Lower leg skin (tissue), 4 donors: ENCODE measurements around the gene OXTR. TPM values are rescaled to one million over a fixed set of nuclear protein-coding genes. Genes with fewer than 3 reads are reported as not detected.
"Not testable (repeated sequence)": the region's sequence is repeated elsewhere in the genome, so short reads cannot be mapped to it uniquely, and the experiment has no call there.

Experiments used
- DNase-seq, 2 donors: peaks; one replicate each; pipeline ENCODE4 v3.0.0-alpha.2; 2019; ENCODE audit warnings: low spot score in 2 of 2
- H3K4me3 ChIP-seq: fragments of 200-600 bp; sonication (generic); 2 replicates; pipeline ENCODE4 v1.5.1; 2017; ENCODE audit warnings: mild to moderate bottlenecking, low read depth; ENCODE audit not compliant: poor library complexity, severe bottlenecking
- POLR2A ChIP-seq, 2 donors: fragments of 450-650 bp; IDR thresholded peaks; one replicate each; pipeline ENCODE4 v1.6.1; 2016 to 2017; ENCODE audit warnings: antibody characterized with exemption in 2 of 2, mild to moderate bottlenecking in 1 of 2, moderate library complexity in 1 of 2
- WGBS, 2 donors: methylation state at CpG; one replicate each; pipeline ENCODE4 v1.1.5; 2018; 5-methylcytosine and 5-hydroxymethylcytosine counted together
- intact Hi-C: fragments of 100-400 bp; cut with DNase I; formaldehyde crosslinking; loops from one replicate; pipeline ENCODE4 v1.15.0; 2023; ENCODE audit warnings: low total_unique reads
- total RNA-seq, 4 donors: library from RNA; depleted of rRNA; stranded (reverse); fragments of >200 nt; gene quantifications; one replicate each; pipeline ENCODE4 v1.1.0, GENCODE V29; 2016
- TF ChIP-seq, protein P1 (sequence below), 3 donors: fragments of 450-650 bp; IDR thresholded peaks; one replicate each; pipeline ENCODE4 v1.5.1; 2016; ENCODE audit warnings: antibody characterized with exemption in 3 of 3, mild to moderate bottlenecking in 3 of 3, moderate library complexity in 2 of 3

Gene OXTR
- total RNA-seq, 4 donors from 2014 or later: 0.19 to 0.44 (median 0.19) TPM; not detected in 1

DNA sequence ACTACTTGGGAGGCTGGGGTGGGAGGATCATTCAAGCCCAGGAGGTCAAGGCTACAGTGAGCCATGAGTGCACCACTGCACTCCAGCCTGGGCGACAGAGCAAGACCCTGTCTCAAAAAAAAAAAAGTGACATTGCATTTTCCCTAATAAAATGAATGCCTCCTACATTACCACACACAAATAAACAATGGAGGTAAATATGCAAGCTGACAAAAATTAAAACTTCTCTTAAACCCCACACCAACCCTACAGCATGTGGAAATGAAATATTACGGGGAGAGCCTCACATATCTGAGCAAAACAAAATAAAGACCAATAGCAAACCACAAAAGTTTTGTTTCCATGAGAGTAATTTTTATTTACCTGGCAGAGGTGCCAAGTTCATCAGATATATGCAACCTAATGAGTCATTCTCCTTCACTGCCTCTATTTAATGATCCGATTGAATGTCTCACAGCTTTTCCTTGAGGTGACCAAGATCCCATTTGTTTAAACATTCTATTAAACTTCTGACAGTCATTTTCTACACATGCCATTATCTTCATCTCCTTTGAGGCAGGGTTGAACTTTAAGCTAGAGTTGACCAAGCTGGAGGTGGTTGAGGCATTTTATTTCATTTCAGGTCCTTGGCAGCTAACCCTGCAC is 45.2 kb downstream of the OXTR start:
- no peak for DNase-seq
- no peak for TF ChIP-seq POLR2A (IDR thresholded peaks at IDR 0.05)
- TF ChIP-seq, protein P1, sequence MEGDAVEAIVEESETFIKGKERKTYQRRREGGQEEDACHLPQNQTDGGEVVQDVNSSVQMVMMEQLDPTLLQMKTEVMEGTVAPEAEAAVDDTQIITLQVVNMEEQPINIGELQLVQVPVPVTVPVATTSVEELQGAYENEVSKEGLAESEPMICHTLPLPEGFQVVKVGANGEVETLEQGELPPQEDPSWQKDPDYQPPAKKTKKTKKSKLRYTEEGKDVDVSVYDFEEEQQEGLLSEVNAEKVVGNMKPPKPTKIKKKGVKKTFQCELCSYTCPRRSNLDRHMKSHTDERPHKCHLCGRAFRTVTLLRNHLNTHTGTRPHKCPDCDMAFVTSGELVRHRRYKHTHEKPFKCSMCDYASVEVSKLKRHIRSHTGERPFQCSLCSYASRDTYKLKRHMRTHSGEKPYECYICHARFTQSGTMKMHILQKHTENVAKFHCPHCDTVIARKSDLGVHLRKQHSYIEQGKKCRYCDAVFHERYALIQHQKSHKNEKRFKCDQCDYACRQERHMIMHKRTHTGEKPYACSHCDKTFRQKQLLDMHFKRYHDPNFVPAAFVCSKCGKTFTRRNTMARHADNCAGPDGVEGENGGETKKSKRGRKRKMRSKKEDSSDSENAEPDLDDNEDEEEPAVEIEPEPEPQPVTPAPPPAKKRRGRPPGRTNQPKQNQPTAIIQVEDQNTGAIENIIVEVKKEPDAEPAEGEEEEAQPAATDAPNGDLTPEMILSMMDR (IDR thresholded peaks at IDR 0.05): no peak
- 48 to 55% methylated on average over 3 of the region's 3 CpGs for WGBS, 2 donors
- no peak overlapping the region for H3K4me3 ChIP-seq
- intact Hi-C loops: no loop called here

DNA sequence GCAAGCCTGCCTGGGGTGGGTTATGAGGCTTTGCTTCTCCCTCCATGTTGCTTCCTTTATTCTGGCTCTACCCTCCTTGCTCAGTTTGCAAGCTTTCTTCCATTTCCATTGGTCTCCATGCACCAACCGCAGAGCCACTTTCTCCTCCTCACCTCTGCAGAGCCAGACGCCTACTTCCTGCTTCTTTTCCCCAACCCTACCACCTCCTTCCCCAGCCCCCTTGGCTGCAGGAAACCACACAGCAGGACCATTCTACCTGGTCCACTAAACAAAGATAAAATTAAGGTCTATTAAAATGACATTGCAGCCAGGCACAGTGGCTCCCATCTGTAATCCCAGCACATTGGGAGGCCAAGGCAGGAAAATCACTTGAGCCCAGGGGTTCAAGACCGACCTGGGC is 45.8 kb downstream of the OXTR start:
- 76 to 80% methylated on average over 3 of the region's 3 CpGs for WGBS, 2 donors
- intact Hi-C loops: no loop called here
- no peak overlapping the region for H3K4me3 ChIP-seq
- TF ChIP-seq, protein P1 (IDR thresholded peaks at IDR 0.05): no peak
- no peak for TF ChIP-seq POLR2A (IDR thresholded peaks at IDR 0.05)
- DNase-seq: peak in 1 of 2 donors; percentile 20

DNA sequence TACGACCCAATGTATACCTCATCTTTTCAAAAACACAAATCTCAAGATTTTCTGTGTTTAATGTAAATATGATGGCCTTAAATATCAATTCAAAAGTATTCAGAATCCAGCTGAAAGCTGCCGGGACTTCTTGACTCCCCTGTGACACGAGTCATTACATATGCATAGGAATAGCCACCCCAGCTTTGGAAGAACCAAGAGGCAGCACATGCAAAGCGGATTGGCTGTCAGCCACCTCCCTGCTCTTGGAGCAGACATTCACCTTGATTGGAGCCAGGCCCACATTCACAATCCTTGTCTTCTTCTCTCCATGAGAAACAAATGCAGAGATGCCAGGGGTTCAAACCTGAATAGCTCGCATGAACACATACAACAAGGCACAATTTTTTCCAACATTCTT is 46.6 kb downstream of the OXTR start:
- TF ChIP-seq, protein P1 (IDR thresholded peaks at IDR 0.05): no peak
- TF ChIP-seq POLR2A (IDR thresholded peaks at IDR 0.05): no peak
- WGBS, 2 donors: 64 to 68% methylated on average over 5 of the region's 5 CpGs
- no peak overlapping the region for H3K4me3 ChIP-seq
- peak in 1 of 2 donors; percentile 34 for DNase-seq
- intact Hi-C loops: no loop called here

DNA sequence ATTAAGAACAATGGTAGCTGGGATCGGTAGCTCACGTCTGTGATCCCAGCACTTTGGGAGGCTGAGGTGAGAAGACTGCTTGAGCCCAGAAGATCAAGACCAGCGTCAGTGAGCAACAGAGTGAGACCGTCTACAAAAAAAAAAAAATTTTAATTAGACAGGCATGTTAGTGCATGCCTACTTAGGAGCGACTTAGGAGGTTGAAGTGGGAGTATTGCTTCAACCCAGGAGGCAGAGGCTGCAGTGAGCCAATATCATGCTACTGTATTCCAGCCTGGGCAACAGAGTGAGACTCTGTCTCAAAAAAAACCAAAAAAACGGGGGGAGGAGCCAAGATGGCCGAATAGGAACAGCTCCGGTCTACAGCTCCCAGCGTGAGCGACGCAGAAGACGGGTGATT is 53.7 kb downstream of the OXTR start:
- WGBS, 2 donors: 74 to 84% methylated on average over 12 of the region's 12 CpGs
- H3K4me3 ChIP-seq, intact Hi-C loops, DNase-seq: not testable (repeated sequence)

DNA sequence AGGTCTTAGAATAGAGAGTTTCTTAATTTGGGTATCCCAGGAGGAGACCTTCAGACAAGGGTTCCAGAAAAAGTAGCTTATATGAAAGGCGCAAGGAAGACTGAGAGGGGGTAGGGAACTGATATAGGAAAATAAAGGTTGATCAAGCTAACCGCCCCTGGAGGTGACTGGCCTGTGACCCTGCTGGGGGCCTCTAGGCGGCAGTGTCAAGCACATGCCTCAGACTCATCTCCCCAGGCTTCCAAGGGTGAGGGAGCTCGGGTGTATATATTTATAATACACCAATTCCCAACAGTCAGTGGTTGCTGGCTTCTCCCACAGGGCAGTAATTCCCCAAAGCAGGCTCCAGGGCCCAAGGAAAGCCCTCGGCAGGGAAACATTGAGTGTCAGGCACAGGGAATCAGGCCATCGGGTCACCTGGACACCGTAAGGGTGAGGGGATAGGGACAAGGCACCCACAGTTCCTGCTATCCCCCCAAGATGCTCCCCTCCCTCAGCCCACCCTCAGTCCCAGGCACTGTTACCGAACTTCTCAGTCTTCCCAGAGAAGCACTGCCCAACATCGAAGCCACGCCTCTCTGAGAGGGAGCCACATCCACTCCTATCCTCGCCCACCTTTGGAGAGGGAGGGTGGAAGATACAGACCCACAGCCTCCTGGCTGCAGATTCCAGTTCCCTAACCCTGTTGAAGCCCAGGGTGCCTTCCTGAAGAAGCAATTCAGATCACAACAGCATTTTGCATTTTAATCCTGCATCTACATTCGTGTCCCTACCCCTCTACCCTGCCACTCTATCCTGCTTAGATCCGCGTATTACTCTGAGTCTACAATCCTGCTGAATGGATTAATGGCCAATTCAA is 55.3 kb downstream of the OXTR start:
- intact Hi-C loops: no loop called here
- H3K4me3 ChIP-seq: no peak overlapping the region
- DNase-seq: no peak
- WGBS, 2 donors: 79 to 81% methylated on average over 14 of the region's 14 CpGs
- TF ChIP-seq, protein P1 (IDR thresholded peaks at IDR 0.05): no peak
- no peak for TF ChIP-seq POLR2A (IDR thresholded peaks at IDR 0.05)

DNA sequence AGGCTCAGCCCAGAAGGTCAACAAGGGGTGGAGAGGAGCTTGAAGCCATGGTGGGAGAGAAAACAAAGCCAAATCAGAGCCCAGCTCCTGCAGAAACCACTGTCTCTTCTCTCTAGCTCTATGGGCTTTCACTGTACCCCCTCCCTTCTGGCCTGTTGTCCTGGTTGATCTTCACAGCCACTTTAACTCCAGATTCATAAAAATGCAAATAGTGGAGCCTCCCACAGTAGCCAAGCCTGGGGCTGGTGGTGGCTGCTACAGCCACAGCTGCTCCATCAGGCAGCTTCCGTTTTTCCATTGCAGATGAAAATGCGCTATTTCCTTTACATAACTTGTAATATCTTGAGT is 56.5 kb downstream of the OXTR start:
- WGBS, 2 donors: 49 to 60% methylated on average over 2 of the region's 2 CpGs
- intact Hi-C loops: no loop called here
- DNase-seq: no peak
- H3K4me3 ChIP-seq: no peak overlapping the region
- TF ChIP-seq, protein P1 (IDR thresholded peaks at IDR 0.05): no peak
- no peak for TF ChIP-seq POLR2A (IDR thresholded peaks at IDR 0.05)
